HG03095 (cell line): ENCODE measurements around the gene TCF4.

Experiments used
- ATAC-seq: cut with Tn5 transposase; IDR thresholded peaks from one replicate; pipeline ENCODE4 v1.9.1; 2021; ENCODE audit warnings: moderate library complexity; ENCODE audit not compliant: unreplicated experiment

The TCF4 gene

DNA sequence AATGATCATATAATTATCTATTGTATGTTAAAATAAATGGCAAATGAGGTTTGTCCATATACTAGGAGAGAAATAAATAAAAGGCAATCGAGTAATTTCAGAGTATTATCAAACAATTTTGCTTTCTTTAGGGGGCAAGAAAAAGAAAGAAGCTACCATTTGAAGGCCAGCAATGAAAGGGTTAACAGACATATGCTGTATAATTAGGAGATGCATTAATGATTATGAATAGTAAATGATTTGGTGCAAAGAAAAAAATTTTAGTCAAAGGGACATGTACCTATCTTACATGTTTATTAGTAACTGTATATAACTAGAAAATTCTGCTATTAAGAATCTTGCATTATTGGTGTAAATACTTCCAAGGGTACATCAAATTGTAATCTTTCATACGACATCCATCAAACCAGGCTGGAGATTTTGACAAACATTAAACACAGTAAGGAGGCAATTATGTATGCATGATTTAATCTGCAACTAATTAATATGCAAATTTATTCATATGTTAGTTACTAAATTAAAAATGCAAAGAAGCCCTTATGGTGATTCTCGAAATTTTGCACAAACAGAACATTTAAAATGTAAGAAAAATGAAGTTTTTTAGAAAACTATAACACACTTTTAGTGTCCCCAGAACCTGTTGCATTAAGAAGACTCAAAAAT, 251.4 kb downstream of the TCF4 start:
- ATAC-seq: no peak

DNA sequence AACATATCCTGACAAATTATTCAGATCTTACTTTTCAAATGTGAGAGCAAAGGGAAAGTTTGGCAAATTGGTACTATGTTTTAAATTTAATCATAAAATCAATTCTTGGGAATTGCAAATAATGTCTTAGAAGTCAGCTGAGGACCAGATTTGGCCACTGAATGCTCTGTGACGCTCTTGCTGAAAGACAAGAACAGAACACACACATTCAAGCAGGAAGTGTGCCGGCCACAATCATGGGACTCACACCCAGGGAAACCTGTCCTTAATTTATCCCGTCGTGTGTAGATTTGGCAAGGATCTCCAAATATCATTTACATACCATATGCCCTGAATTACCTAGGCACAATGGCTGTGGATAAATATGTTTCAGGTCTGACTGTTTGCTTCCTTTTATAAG, 253.1 kb downstream of the TCF4 start:
- ATAC-seq: no peak

DNA sequence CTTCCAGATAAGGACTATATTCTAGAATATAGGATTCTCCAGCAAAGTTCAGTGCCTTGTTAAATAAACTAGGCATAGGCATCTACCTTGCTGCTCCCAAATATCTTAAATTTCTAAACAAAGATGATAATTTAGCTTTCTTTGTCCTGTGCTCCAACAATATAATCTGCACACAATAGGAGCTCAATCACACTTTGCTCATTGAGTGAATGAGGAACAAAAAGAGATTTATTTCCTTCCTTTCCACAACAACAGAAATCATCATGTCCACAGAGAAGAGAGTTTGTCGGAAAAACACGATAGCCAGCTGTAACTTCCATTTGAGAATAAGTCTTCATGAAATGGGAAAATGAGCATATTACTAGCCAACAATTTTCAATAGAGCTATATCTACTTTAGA, 256.7 kb downstream of the TCF4 start:
- no peak for ATAC-seq

DNA sequence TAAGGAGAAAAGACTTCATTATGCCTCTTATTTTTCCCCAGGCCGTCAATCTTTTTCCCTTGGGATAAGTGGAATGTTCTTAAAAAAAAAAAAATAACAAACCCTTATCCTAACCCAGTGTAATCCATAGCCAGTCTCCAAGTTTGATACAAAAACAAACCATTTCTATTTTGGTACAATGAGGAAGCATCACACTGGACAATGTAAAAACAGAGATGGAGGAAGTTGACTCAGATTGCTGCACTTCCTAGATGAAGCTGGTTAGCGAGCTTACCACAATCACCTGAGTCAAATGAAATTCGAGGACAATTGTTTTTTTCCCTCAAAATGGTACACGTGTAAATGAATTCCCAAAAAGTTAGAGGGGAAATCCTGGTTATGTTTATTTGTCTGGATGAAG, 259.7 kb downstream of the TCF4 start:
- ATAC-seq: peak; percentile 41

DNA sequence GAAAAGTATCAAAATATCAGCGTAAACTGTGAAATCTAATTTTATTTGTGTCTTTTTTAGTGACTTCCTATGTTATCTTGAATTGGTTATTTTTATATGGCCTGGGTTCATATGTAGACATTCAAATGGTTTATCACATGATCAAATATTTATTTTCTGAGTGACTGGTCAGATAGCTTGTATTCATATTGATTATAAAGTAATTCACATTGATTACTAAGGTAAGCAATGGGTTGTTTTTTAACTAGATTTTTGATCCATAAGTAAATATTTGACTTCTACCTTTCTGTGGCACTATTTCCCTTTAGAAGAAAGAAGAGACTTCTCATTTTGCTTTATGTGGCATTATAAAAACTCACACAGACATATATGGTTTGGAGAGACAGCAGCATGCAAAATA, 260.5 kb downstream of the TCF4 start:
- ATAC-seq: no peak

DNA sequence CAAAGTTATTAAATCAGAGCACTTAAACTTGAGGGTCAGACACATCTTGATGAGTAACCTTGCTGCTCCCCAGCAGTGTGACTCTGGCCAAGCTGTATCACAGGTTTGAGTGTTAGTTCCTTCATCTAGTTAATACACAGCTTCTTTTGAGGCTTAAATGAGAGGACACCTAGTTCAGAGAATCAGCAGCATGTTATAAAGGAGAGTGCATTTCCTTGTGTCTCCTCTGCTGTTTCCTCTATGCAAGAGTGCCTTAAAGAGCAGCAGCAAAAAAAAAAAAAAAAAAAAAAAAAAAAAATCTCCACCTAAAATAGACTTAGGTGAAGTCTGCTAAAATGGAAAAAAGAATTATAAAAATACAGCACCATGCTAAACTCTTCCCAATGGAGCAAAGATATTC, 261.9 kb downstream of the TCF4 start:
- ATAC-seq: no peak

DNA sequence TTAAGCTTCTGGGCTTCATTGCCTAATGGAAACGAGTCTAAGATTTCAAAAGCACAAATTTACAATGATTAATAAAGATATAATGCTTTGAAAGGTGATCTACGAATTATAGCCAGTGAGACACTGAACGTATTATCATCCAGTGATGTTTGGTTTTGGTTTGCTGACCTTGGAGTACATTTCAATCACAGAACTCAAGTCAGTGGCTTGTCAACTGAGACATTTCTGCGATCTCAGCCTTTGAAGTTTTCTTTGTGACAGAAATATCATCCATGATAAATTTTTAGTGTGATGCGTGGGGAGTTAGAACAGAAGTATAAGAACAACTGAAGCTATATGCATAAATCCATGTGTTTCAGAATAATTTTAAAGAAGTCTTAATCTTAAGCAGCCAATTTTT, 263.8 kb downstream of the TCF4 start:
- no peak for ATAC-seq

DNA sequence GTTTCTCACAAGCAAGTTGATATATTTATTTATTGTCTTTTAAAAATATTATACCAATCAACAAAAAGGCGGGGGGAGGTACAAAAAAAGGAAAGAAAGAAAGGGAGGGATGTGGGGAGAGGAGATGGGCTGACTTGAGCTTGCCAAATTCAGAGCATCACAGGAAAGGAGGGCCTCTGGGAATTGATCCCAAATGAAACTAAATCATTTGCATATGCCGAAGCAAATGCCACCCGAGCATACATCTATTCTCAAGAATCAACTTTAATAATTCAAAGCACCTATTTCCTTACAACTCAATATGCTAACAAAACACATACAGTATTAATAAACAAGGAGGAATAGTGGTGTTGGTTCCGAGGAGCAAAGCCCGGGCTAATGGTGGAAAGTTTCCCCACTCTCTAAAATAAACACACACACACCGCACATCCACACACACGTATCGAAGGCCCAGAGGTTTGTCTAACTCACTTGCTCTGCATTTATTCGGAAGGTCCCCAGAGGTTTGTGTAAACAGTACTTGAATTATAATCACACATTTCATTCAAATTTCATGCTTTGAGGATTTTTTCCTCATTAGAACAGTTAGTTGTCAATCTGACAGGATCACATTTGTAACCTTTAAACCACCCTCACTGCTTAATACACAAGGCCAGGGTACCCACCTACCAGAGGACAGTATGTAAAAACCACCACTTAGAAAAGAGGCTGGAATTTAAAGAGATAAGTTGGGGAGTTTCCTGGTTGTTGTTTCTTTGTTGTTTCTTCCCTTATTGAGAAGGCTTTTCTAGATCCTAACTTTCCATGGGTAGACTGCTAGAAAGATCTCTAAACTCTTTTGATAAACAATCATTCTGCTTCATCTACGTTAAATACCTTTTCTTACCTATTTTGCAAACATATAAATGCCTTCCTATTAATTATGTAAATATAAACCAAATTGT, 264.7 kb downstream of the TCF4 start:
- no peak for ATAC-seq

DNA sequence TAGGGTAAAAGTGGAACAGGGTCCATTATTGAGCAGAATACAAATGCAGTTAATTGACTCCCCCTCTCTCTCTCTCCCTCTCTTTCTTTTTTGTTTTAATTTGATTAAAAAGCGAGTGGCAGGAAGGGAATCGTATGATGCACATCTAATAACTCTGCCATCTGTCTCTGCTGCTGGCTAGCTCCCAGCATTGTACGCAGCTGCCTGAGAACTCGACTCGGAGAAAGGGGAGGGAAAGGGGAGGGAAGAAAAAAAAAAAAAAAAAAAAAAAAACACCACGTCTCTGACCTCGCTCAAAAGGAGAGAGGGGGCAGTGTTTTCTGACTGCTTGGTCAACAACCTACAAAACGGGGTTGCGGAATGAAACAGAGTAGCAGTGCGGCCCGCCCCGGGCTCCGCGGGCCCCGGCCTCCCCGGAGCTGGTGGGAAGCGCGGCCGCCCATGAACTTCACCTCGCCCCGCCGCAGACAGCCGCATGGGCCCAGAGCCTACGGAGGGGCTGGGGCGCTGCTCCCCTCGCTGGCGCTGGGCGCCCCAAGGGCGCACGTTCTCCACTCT, 265.7 kb downstream of the TCF4 start:
- ATAC-seq: peak; percentile 53

DNA sequence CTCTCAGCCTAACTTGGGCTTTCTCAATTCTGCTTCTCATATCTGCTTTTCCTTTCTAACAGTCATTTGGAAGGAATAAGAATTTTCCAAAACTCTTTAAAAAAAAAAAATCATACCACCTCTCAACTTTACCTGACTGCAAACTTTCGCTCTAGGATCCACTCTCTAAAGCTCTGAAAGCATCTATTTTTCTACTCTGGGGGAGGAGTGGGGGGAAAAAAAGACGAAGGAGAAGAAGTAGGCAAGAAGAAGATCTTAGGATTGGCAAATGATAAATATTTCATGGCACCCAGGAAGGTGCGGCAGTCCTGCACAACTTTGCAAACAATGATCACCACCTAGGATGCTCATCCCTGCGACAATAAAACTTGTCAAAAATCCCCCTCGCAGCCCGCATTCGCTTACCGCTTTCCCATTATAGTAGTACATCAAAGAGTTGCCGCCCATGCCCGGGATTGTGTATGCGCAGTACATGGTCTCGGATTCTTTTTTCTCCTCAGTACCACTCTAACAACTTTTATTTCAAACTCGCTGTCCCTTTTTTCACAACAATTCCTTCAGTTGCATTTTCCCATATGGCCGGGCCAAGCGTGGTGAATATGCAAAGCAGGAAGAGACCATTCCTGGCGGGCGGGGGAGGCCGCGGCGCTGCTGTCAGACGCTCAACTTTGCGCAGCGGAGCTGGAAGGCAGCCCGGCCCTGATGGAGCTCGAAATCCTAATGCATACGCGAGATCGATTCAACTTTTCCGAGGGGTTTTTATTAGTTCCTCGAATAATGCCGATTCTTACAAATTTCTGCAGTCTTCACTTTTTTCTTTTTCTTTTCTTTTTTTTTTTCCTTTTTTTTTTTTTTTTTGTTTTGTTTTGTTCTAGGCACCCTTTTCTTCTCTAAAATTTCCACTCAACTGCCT, 266.5 kb downstream of the TCF4 start:
- peak; percentile 66 for ATAC-seq

DNA sequence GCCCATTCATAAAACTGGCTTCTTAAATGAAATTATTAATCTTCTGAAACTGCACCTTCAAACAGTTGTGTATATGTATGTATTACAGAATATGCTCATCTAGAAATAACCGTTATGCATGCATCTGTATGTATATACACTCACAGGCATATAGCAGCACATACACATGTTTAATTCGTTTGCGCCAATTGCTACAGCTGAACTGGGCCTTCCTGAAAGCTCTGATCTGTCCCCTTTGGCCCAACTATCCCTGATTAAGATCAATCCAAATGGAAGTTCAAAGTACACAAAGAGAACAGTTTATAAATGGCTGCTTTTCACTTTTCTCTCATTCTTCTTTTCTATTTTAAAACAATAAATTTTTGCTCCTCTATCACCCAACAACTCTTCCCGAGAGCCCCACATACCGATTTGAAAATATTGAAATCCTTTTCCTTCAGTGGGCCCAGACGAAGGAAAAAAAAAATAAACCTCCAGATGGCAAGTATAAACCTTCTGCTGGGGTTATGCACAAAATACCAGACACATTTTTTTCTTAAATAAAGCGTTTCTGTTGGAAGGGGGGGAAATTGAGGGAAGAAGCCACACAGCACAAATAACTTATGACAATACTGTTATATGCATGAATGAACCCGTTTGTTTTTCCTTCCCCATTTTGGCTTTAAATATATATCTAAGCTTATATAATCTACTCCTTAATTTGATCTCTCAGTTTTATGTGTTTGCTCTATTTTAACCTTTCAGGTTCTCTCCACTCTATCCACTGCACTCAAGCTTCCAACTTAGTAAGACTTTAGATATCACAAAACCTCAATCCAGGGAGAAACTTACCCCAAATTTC, 267.3 kb downstream of the TCF4 start:
- no peak for ATAC-seq

DNA sequence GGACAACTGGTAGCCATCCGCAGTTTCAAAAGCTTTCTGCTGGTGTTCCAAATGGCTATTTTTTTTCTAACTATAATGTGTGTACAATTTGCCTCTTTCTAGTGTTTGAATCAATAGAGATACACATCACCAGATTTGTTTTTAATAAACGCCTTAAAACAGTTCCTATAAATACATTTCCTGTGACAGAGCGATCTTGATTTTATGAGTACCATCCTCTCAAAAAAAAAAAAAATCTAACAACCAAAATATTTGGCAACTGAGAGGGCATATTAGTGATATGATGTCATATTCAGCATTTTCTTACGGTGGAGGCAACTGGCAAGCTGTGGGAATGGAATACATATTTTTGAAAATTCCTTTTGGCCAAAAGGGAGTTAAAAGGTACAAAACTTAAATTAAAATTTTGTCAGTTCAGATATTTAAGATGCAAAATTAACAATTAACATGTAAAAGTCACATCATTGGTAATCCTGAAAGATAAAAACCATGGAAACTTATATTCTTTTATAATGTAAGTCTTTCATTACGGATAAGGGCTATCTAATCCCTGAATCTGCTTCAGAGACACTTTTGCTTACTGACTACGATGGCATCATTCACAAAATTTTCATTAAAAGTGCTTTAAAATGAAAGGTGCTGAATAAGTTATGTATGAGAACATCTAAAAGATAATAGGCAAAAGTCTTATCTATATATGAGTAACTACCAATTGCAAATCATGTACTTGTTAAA, 268.4 kb downstream of the TCF4 start:
- ATAC-seq: no peak

DNA sequence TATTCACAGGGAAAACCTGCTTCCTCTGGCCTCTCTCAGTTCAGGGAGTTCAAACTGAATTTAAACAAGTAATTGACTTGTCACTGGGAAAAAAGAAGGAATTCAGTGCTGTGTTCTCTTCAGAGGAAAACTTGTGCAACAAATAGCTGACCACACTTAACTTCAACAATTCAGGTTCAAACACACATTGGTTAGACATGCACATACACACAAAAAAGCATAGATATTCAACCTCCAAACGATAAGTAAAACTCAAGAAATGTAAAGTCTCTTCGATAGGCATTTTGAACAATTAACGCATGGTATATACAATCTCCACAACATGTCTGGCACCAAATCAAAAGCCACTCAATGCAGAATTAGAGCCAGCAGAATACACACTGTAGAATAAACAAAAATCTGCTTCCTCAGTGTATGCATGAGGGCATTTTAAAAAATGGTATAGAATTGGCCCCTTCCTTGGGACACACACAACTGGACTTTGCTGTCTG, 269.0 kb downstream of the TCF4 start:
- no peak for ATAC-seq

DNA sequence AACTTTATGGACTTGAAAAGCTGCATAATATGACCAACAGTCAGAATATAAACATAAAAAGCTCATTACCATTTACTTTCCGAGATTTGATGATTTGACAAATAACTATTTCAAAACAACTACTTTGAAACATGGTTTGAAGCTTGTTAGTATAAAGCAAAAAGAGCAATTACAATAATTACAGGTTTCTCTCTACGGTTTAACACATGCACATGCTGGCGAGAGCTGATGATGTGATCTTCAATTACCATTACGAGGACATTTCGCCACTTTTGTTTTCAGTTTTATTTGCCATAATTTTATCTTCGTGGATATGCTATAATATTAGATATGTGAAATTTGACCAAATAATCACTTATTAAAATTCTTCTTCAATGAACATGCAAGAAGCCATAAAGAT, 270.1 kb downstream of the TCF4 start:
- no peak for ATAC-seq

DNA sequence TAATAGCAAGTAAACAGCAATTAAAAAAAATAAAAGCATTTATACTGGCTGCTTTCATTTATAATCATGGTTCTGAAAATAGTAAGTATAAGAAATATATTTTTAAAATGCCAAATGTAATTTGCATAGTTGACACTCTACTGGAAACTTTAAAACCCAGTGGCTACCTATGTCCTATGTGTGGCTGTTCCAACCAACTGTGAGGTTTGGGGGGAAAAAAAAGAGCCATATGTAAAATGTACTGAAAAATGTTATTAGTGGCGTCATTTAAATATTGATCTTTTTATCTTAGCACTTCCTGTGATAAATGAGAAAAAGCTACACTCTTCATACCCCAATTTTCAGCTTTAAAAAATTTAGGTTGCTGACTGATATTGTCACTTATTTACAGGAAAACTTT, 270.7 kb downstream of the TCF4 start:
- ATAC-seq: no peak

DNA sequence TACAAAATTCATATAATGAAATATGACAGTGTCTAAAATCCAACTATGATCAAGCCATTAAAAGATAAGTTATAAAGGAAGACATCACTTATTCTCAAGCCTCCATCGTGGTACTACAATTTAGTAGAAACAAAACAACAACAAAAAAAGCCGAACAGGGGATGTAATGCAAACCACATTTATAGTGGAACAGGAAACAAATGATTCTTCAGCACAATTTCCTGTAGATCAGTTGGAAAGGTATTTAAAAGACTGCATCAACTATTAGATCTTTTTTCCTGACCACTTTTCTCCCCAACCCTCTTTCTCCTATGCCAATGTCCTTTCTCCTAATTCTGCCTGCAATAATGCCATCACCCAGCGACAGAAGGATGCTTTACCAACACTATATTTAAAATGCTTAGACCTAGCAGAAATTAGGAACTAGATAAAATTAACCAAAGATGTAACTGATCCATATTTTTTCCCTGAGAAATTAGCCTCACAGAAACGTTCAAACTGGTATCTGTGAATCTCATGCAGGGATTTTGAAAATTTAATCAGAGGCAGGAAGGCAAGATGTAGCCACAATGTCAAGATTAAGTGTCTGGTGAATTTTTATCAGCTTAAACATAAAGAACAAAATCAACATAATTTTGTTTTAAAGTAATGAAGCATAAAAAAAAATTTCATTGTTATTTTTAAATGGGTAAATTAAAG, 271.4 kb downstream of the TCF4 start:
- no peak for ATAC-seq

DNA sequence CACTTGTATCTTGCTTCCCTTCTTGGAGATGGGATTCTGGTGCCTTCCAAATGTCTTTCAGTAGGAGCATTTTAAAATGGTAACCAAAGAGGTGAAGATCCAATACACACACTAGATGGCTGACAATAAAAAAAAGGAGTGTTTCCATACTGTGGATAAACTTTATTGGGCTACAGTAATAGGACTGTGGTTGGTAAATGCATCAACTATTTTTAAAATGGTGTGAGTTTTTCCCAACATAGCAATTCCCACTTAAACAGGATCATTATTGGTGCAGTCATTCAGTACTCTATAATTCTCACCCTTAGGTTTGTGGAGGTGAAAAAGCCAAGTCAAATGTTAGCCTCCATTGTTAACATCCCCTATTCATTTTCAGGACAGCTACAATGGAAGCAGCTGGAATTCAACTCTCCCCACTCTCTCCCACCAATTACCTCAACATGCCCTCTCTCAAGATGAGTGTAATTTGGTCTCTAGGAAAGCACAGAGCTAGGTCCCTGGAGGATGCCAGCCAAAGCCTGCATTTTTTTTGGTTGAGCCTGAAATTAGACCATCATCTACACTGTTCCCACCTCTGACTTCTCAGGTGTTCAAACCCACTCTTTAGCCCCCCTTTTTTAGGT, 273.3 kb downstream of the TCF4 start:
- ATAC-seq: no peak

DNA sequence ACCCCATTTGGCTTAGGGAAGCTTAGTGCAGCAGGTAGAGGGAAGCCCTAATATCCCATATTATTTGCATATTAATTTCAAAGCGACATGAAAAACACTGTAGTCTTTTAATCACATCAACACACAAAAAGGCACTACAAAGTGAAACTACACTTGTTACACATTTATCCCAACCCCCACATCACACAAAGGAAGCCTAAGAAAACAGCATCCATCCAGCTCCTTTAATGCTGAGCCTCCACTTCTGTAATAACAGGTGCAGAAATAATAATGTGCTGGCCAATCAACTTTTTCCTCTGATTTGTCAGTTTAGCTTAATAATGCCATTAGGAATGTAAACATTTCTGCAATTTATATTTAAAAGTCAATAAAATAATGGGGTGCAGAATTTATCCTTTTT, 274.0 kb downstream of the TCF4 start:
- no peak for ATAC-seq
